H9 (cell line): Measurements from ENCODE around the gene FNIP1. TPM values are rescaled to one million over a fixed set of nuclear protein-coding genes. Genes with fewer than 3 reads are reported as not detected.

ENCODE experiments used
- DNase-seq: peaks from one replicate; pipeline ENCODE4 v3.0.0-alpha.2; 2017
- H2AFZ ChIP-seq: one replicate; pipeline ENCODE4 v1.6.1; 2013; ENCODE audit warnings: mild to moderate bottlenecking, low read length, control low read depth, moderate library complexity
- H2AK5ac ChIP-seq: 2 replicates; pipeline ENCODE4 v1.6.1; 2013; ENCODE audit warnings: low read length, control low read depth, mixed read lengths; ENCODE audit not compliant: insufficient read length
- H2BK120ac ChIP-seq: one replicate; pipeline ENCODE4 v1.6.1; 2013; ENCODE audit warnings: low read depth, mild to moderate bottlenecking, low read length, control low read depth, inconsistent platforms; ENCODE audit not compliant: poor library complexity, severe bottlenecking
- H2BK12ac ChIP-seq: 2 replicates; pipeline ENCODE4 v1.6.1; 2013; ENCODE audit warnings: low read length, control low read depth, mixed read lengths, low read depth; ENCODE audit not compliant: insufficient read length
- H2BK15ac ChIP-seq: 2 replicates; pipeline ENCODE4 v1.6.1; 2013; ENCODE audit warnings: low read depth, low read length, control low read depth
- H2BK20ac ChIP-seq: one replicate; pipeline ENCODE4 v1.6.1; 2013; ENCODE audit warnings: low read depth, mild to moderate bottlenecking, low read length, control low read depth, inconsistent platforms; ENCODE audit not compliant: poor library complexity, severe bottlenecking
- H2BK5ac ChIP-seq: 2 replicates; pipeline ENCODE4 v1.6.1; 2013; ENCODE audit warnings: low read length, control low read depth, mixed read lengths; ENCODE audit not compliant: insufficient read length
- H3K14ac ChIP-seq: 2 replicates; pipeline ENCODE4 v1.6.1; 2013; ENCODE audit warnings: low read length, control low read depth; ENCODE audit not compliant: insufficient read depth
- H3K18ac ChIP-seq: 2 replicates; pipeline ENCODE4 v1.6.1; 2013; ENCODE audit warnings: low read depth, mild to moderate bottlenecking, mixed read lengths, low read length, control low read depth; ENCODE audit not compliant: insufficient read length
- H3K23ac ChIP-seq: 2 replicates; pipeline ENCODE4 v1.6.1; 2013; ENCODE audit warnings: low read length, control low read depth, mixed read lengths, low read depth; ENCODE audit not compliant: insufficient read length
- H3K23me2 ChIP-seq: 2 replicates; pipeline ENCODE4 v1.6.1; 2013; ENCODE audit warnings: low read depth, mild to moderate bottlenecking, mixed read lengths, low read length, control low read depth; ENCODE audit not compliant: insufficient read length, poor library complexity, severe bottlenecking
- H3K27ac ChIP-seq: 2 replicates; pipeline ENCODE4 v1.5.1; 2013; ENCODE audit warnings: low read length, control low read depth, mixed read lengths, low read depth; ENCODE audit not compliant: insufficient read length
- H3K27me3 ChIP-seq: 2 replicates; pipeline ENCODE4 v1.6.1; 2013; ENCODE audit warnings: low read length, control low read depth, inconsistent platforms; ENCODE audit not compliant: insufficient read depth
- H3K4ac ChIP-seq: 2 replicates; pipeline ENCODE4 v1.6.1; 2013; ENCODE audit warnings: low read depth, mild to moderate bottlenecking, control low read depth, inconsistent platforms, low read length, moderate library complexity
- H3K4me1 ChIP-seq: 2 replicates; pipeline ENCODE4 v1.6.1; 2013; ENCODE audit warnings: low read length, control low read depth, inconsistent platforms; ENCODE audit not compliant: insufficient read depth
- H3K4me2 ChIP-seq: 2 replicates; pipeline ENCODE4 v1.6.1; 2013; ENCODE audit warnings: low read length, control low read depth, mixed read lengths; ENCODE audit not compliant: insufficient read length, insufficient read depth
- H3K56ac ChIP-seq: 2 replicates; pipeline ENCODE4 v1.6.1; 2013; ENCODE audit warnings: low read depth, mild to moderate bottlenecking, mixed read lengths, low read length, control low read depth; ENCODE audit not compliant: insufficient read length
- H3K79me1 ChIP-seq: 2 replicates; pipeline ENCODE4 v1.6.1; 2013; ENCODE audit warnings: low read depth, mild to moderate bottlenecking, moderate library complexity, low read length, control low read depth, inconsistent platforms; ENCODE audit not compliant: insufficient read depth, poor library complexity, severe bottlenecking
- H3K79me2 ChIP-seq: 2 replicates; pipeline ENCODE4 v1.6.1; 2013; ENCODE audit warnings: low read length, control low read depth, inconsistent platforms; ENCODE audit not compliant: insufficient read depth
- H3K9ac ChIP-seq: 2 replicates; pipeline ENCODE4 v1.6.1; 2013; ENCODE audit warnings: low read length, control low read depth, mixed read lengths; ENCODE audit not compliant: insufficient read length; ENCODE audit errors: extremely low read depth
- H3K9me3 ChIP-seq: one replicate; pipeline ENCODE4 v1.6.1; 2013; ENCODE audit warnings: low read depth, low read length, inconsistent platforms; ENCODE audit not compliant: control insufficient read depth
- H3T11ph ChIP-seq: one replicate; pipeline ENCODE4 v1.6.1; 2013; ENCODE audit warnings: mild to moderate bottlenecking, low read length, control low read depth, inconsistent platforms
- H4K20me1 ChIP-seq: one replicate; pipeline ENCODE4 v1.6.1; 2013; ENCODE audit not compliant: control insufficient read depth, insufficient read length, insufficient read depth
- H4K5ac ChIP-seq: 2 replicates; pipeline ENCODE4 v1.6.1; 2013; ENCODE audit warnings: low read depth, mild to moderate bottlenecking, mixed read lengths, low read length, control low read depth; ENCODE audit not compliant: insufficient read length
- H4K8ac ChIP-seq: replicated peaks from 2 replicates; pipeline ENCODE4 v1.6.1; 2013; ENCODE audit warnings: low read length, control low read depth, mixed read lengths, low read depth; ENCODE audit not compliant: insufficient read length
- H4K91ac ChIP-seq: 2 replicates; pipeline ENCODE4 v1.6.1; 2013; ENCODE audit warnings: low read depth, mild to moderate bottlenecking, moderate library complexity, mixed read lengths, low read length, control low read depth; ENCODE audit not compliant: insufficient read length
- H3K27ac Mint-ChIP-seq, 3 experiments: 2 replicates in 2 of 3; 3 replicates in 1 of 3; pipeline ENCODE4 v1.8.0; 2020 to 2021; ENCODE audit warnings: mixed read lengths in 3 of 3, mild to moderate bottlenecking in 1 of 3, moderate library complexity in 1 of 3
- H3K27me3 Mint-ChIP-seq: 2 replicates; pipeline ENCODE4 v1.8.0; 2021; ENCODE audit warnings: low read depth, mild to moderate bottlenecking, moderate library complexity, mixed read lengths
- H3K36me3 Mint-ChIP-seq, 3 experiments: 2 replicates in 2 of 3; 3 replicates in 1 of 3; pipeline ENCODE4 v1.8.0; 2020 to 2021; ENCODE audit warnings: low read depth in 3 of 3, mixed read lengths in 3 of 3; ENCODE audit not compliant: insufficient read depth in 1 of 3
- H3K4me1 Mint-ChIP-seq, 2 experiments: 2 replicates each; pipeline ENCODE4 v1.8.0; 2020; ENCODE audit warnings: mixed read lengths in 2 of 2
- H3K4me3 Mint-ChIP-seq, 2 experiments: 2 replicates in 1 of 2; 3 replicates in 1 of 2; pipeline ENCODE4 v1.8.0; 2020 to 2021; ENCODE audit warnings: mild to moderate bottlenecking in 2 of 2, mixed read lengths in 2 of 2, moderate library complexity in 1 of 2
- H3K9me3 Mint-ChIP-seq, 2 experiments: 2 replicates in 1 of 2; 3 replicates in 1 of 2; pipeline ENCODE4 v1.8.0; 2020; ENCODE audit warnings: mild to moderate bottlenecking in 2 of 2, mixed read lengths in 2 of 2, moderate library complexity in 1 of 2
- CTCF ChIP-seq: fragments of 200-600 bp; sonication (generic); conservative IDR thresholded peaks from 3 replicates; pipeline ENCODE4 v1.8.0; 2021; ENCODE audit warnings: antibody characterized with exemption, mild to moderate bottlenecking
- WGBS: extraction: QIAGEN DNeasy Blood & Tissue Kit; methylation state at CpG from one replicate; pipeline ENCODE4 v1.1.7; 2013; ENCODE audit warnings: missing lambda C conversion rate, low lambda C conversion rate, mixed read lengths; ENCODE audit not compliant: insufficient read length; ENCODE audit errors: extremely low coverage; 5-methylcytosine and 5-hydroxymethylcytosine counted together
- total RNA-seq: library from RNA; stranded (reverse); gene quantifications from 2 replicates; pipeline ENCODE4 v1.2.1, GENCODE V29; 2021

Gene FNIP1
- total RNA-seq, 1 experiment from 2014 or later, result 13.4 TPM

- no peak overlapping the region for H2BK5ac ChIP-seq
- no peak overlapping the region for H3K14ac ChIP-seq
- Mint-ChIP-seq H3K27ac (no peak overlapping the region), H3K4me3 (no peak overlapping the region), H3K27me3 (no peaks in the 10 kb centered on the region), H3K9me3 (no peaks in the 10 kb centered on the region), H3K36me3 (peaks cover 0 to 3% (median 0%) of the 10 kb centered on the region in 3 experiments; a peak in 1 of 7 replicates), H3K4me1 (peaks cover 11 to 15% of the 10 kb centered on the region in 2 experiments)
- no peak overlapping the region for H4K8ac ChIP-seq
- H3K56ac ChIP-seq, result no peak overlapping the region
- no peak overlapping the region for H2BK20ac ChIP-seq
- no peak overlapping the region for H3K27ac ChIP-seq
- H3K18ac ChIP-seq, result no peak overlapping the region
- H2BK12ac ChIP-seq, result no peak overlapping the region
- no peaks in the 10 kb centered on the region for H4K20me1 ChIP-seq
- H3K9ac ChIP-seq, result no peak overlapping the region
- H3K23ac ChIP-seq, result no peak overlapping the region
- H3K27me3 ChIP-seq, result no peaks in the 10 kb centered on the region
- no peak overlapping the region for H4K91ac ChIP-seq
- no peak overlapping the region for H4K5ac ChIP-seq
- no peak overlapping the region for H3K4ac ChIP-seq
- no peak overlapping the region for H3T11ph ChIP-seq
- H3K79me2 ChIP-seq, result peaks cover 34% of the 10 kb centered on the region; the same call in 1 of the 2 replicates
- H2BK15ac ChIP-seq, result no peak overlapping the region
- no peak overlapping the region for H2AK5ac ChIP-seq
- no peaks in the 10 kb centered on the region for H3K79me1 ChIP-seq
- H3K4me2 ChIP-seq, result no peak overlapping the region
- H3K23me2 ChIP-seq, result peaks cover 3% of the 10 kb centered on the region
- no peak for DNase-seq
- no peak overlapping the region for H2BK120ac ChIP-seq
- no peaks in the 10 kb centered on the region for H3K9me3 ChIP-seq
- 0 out of 2 replicates have a peak, but pooled peaks cover 2% of the 10 kb centered on the region for H3K4me1 ChIP-seq
- no CpG with 5 or more reads among the region's 4 CpGs for WGBS
- no peak overlapping the region for H2AFZ ChIP-seq
- TF ChIP-seq CTCF, result no peak
These were observed 166.4 kb downstream of the FNIP1 start for GRCh38 chr5:131630208-131630962.
